GM21515 (cell line): ENCODE data around the gene RGS19.
A peak's percentile ranks its signal among the peaks of the same experiment; 100 is the strongest.

Source experiments
- ATAC-seq: cut with Tn5 transposase; IDR thresholded peaks from one replicate; pipeline ENCODE4 v1.9.1; 2021; ENCODE audit not compliant: unreplicated experiment

The RGS19 gene

DNA sequence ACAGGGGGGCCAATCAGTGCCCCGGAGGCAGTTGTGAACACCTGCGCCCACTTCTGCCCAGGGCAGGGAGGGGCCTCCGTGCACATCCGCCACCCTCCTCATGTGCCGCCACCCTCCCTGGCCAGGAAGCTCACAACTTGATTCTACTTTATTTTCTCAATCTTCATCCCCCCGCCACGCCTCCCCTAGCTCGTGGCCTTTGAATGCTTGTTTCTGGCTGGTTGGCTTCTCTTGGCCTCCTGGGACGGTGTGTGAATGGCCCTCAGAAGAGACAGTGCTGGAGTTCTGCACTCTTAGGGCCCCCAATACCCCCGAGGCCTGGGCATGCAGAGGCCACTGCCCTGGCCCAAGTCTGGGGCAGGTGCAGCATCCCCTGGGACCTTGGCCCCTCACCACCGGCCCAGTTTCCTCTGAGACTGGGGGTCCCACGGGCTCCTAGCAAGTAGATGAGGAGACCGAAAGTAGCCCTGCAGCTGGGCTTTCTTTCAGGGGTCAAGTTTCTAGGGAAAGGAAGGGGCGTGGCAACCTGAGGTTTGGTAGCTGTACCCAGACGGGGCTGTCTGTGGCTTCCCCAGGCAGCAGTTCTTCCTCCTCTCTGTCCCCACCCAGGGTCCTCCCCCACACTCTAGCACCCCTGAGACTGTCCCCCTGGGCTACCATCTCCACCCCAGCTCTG, 1.3 kb downstream of the RGS19 start:
- ATAC-seq = no peak

DNA sequence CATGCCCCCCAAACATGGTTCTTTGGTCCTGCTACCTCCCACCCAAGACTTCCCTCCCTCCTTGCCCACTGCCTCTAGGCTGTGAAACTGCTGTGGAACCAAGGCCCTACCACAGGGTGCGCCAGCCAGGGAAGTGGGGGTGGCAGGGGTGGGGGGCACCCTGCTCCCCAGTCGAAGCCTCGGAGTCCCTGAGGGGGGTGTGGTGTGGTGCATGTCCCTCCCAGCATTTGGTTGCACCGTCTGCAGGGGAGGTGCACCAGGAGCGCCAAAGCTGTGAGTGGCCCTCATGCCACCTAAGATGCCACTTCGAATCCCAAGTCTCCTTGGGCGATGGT, 1.8 kb downstream of the RGS19 start:
- ATAC-seq = no peak

DNA sequence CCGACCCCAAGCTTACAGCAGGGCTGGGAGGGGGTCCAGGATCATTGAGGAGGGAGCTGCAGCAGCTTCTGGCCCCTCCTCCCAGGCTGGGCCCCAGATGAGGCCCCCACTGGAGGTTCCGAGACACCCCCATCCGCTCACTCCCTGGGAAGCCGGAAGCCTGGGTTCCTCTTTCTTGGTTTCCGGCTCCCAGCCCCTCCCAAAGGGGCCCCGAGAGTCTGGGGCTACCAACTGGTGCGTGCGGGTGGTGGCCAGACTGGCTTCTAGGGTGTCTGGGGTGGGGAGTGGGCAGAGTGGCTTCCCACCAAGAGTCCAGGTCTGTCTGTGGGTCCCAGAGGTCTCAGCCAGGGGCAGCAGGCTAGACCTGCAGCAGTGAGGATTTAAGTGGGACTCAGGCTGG, 2.2 kb downstream of the RGS19 start:
- ATAC-seq = no peak

DNA sequence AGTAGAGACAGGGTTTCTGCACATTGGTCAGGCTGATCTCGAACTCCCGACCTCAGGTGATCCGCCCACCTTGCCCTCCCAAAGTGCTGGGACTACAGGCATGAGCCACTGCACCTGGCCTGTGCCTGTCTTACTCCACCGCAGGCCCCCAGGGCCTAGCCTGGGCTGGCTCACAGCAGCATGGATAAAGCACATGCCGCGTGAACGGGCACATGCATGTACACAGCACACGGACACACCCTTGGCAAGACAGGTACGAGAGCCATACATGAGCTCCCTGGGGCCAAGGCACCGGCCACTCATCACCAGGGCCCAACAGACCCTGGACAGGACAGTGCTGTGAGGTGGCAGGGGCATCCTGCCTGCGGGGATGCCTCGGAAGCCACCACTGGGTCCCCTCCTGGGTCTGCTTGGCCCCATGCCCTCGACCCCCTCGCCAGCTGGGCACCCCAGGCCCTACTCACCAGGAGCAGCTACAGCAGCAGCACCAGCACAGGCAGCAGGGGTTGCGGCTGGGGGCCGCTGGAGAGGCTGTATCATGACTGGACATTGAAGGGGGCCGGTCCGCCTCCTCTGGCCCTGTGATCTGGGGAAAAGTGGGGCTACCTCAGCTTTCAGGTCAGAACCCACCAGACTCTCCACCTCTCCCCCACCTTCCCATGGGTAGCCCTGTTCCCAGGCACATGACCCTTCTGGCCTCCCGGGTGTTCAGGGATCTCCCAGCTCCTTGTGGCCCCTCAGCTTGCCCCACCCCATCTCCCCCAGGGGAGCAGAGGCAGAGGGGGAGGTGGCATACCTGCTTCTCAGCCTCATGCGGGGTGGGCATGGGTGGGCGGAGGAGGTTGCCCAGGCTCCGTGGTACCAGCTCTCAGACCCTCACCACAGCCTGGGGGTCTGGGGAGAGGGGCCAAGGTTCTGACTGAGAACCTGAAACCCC, 3.0 kb downstream of the RGS19 start:
- no peak for ATAC-seq

DNA sequence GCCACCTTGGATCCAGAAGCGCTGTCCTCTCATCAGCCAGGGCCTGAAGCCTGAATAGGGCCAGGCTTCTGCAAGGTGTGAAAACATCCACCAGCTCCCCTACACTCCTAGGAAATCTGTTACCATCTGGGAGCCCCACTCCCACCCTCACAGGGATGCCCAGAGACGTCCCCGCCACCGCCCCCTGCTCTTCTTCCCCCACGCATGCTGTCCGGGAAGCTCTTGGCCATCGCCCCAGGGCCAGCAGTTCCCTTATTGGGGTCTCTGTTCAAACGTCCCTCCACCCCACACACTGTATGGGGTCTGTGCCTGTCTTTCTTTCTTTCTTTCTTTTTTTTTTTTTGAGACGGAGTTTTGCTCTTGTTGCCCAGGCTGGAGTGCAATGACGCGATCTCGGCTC, 3.8 kb downstream of the RGS19 start:
- ATAC-seq = no peak

DNA sequence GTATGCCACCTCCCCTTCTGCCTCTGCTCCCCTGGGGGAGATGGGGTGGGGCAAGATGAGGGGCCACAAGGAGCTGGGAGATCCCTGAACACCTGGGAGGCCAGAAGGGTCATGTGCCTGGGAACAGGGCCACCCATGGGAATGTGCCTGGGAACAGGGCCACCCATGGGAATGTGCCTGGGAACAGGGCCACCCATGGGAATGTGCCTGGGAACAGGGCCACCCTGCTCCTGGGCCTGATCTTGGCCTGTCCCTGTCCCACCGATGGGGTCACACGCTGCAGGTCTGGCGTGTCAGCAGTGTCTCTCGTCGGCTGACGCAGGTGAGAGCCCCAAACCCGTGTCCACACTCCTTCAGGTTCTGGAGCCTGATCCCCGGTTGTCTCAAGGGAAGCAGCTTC, 4.4 kb downstream of the RGS19 start:
- ATAC-seq = no peak

DNA sequence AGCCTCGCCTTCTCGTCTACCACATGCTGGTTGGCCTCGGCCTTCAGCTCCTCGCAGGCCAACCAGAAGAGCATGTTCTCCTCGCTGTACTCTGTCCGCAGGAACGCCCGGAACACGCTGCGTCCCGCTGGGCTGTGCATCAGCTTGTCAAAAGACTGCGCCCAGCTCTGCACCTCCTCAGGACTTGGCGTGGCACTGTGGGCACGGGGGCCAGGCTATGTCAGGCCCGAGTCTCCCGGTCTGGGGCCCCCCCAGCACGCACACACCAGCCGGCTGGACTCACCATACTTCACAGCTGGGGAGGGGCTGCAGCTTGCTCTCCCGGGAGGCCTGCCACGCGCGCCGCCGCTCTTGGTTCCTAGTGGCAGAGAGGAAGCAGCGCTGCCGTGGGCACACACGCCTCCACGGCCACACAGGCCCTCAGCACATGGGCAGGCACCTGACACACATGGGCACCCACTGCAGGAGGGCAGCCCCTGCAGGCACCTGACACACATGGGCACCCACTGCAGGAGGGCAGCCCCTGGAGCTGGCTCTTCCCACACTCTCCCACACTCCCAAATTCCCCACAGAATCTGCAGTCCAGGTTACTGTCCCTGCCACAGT, 5.0 kb downstream of the RGS19 start:
- ATAC-seq = no peak

DNA sequence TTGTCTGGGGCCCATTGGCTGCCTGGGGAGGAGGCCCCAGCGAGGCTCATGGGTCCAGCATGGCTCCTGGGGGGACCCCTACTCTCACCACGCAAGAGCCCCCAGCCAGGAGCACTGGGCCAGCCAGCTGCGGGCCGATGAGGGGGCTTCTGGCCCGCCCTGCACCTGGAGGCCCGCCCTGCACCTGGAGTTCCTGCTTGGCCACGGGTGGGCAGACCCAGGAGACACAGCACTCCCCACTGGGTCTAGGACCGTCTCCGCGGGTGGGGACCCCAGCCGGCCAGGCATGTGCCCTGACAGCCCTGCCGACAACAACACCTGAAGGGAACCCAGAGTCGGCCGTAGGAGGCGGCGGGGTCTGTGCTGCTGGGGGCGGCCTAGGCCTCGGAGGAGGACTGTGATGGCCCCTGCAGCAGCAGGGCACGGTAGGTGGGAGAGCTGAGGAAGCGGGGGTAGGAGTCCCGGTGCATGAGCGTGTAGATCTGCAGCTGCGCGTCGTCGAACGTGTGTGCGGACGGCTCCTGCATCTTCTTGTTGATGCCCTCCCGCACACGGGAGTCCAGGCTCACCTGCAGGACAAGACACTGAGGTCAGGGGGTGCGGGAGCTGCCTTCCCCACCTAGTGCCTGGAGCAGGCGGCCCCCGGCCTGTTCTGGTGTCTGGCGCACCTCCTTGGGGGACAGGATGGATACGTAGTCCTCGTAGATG, 5.7 kb downstream of the RGS19 start:
- no peak for ATAC-seq

DNA sequence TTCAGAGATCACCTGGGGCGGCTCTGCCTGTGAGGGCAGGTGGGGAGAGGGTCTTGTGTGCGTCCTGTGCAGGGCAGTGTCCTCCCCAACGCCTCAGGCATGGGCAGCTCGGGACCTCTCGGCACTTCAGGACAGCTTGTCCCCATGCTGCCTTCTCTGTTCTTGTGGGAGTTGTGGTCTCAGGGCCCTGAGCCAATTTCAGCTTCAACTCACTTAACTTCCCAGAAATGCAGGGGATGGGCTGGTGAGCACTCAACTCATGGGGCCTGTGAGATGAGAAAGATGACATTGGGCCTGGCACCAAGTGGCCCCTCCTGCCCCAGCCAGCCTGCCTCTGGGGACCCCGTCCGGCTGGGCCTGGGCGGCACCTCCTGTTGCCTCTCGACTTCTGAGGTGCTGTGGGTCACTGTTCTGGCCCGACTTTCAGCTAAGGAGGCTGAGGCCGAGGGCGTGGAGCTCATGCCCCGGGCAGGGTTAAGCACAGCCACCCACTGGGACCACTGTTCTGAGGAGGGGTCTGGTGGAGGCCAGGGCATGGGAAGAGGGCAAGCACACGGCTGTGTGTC, 6.7 kb downstream of the RGS19 start:
- ATAC-seq = no peak

DNA sequence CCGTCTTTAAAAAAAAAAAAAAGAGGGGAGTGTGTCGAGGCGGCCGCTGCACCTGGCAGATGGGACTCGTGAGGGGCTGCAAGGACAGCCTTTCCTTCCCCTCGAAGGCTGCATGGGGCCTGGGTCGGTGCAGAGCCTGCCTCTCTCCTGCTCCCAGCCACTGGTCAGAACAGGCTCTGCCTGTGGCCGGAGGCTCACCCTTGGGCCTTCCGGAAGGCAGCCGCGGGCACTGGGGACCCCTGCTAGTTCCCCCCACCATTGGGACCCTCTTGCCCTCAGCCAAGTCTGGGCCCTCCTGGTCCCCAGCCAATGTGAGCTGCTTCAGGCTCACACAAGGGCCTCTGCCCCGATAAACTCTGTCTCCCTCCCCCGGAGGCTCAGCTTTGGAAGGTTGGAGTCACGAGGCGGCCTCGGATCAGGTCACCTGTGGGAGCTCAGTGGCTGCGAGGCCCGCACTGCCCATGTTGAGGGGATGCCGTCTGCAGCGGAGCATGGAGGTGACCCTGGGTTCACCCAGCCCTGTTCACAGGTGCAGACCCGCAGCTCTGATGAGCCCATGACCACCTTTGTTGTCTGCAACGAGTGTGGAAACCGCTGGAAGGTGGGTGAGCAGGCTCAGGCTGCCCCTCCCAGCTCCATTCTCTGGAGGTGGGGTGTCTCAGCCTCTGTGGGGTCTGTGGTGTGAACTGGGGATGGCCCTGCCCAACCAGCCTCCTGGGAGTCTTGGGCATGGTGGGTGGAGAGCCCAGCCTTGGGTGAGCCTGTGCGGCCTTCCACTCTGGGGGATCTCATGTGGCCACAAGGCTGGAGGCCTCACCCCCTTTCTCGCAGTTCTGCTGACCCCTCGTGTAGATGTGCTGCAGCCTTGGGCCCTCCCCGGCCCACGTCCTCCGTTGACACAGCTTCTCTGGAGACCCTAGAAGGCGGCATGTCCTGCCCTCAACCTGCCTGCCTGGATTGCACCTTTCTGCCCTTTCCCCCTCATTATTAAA, 7.7 kb downstream of the RGS19 start:
- no peak for ATAC-seq

DNA sequence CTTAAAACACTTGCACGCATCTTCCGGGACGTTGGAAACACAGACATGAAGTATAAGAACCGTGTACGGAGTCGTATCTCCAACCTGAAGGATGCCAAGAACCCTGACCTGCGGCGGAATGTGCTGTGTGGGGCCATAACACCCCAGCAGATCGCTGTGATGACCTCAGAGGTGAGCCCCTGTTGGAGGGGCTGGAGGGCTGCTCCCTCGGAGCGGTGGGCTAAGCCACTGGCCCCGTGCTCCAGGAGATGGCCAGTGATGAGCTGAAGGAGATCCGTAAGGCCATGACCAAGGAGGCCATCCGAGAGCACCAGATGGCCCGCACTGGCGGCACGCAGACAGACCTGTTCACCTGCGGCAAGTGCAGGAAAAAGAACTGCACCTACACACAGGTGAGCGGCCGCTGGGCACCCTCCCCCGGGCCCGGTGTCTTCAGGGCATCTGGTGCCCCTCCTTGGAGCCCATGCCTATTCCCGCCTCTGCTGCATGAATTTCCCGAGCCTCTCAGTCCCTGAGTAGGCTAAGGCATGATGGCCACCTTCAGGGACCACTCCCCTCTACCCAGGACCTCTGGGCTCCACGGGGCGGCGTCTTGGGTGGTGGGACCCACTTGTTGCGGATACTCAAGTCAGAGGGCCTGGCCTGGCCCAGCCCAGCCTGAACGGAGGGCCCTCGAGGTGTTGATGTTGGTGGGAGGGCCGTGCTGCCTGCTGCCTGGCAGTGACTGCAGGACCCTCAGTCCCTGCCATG, 8.9 kb downstream of the RGS19 start:
- ATAC-seq = no peak

DNA sequence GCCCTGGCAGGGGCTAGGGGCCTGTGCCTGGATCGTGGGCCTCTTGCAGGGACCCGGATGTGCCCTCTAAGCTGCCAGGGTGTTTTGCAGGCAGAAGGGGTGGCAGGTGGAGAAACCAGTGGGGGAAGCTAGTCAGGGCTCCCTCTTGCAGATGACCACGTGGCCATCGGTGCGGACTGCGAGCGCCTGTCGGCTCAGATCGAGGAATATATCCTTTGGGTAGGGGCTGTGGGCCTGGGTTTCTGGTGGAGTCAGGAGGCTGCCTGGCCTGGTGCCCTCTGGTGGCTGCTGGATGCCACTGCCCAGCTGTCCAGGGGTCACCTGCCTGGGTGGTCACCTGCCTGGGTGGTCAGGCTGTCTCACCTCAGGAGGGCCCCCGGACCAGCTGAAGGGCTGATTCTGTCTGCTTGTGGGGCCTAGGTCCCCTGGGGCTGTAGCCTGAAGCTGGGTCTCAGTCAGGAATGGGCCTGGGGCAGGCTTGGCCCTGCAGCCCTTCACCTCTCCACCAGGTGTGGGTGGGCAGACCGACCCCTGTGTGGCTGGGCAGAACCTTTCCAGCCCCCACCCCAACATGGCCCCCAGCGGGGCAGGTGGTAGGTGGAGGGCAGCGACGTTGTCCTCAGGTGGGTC, 9.6 kb downstream of the RGS19 start:
- no peak for ATAC-seq

DNA sequence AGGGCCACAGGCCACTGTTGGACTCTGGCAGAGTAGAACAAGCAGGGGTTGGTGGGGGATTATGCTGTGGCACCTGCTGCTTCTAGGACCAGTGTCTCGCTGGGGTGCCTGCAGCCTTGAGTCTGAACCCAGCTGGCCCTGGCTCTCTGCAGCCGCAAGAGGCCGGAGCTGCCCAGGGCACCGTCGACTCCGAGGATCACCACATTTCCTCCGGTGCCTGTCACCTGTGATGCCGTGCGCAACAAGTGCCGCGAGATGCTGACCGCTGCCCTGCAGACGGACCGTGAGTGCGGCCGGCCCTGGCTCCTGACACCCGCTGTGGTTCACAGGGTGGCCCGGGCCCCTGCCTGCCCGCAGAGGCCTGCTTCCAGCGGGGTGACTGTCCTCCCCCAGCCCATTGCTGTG, 10.1 kb downstream of the RGS19 start:
- no peak for ATAC-seq

DNA sequence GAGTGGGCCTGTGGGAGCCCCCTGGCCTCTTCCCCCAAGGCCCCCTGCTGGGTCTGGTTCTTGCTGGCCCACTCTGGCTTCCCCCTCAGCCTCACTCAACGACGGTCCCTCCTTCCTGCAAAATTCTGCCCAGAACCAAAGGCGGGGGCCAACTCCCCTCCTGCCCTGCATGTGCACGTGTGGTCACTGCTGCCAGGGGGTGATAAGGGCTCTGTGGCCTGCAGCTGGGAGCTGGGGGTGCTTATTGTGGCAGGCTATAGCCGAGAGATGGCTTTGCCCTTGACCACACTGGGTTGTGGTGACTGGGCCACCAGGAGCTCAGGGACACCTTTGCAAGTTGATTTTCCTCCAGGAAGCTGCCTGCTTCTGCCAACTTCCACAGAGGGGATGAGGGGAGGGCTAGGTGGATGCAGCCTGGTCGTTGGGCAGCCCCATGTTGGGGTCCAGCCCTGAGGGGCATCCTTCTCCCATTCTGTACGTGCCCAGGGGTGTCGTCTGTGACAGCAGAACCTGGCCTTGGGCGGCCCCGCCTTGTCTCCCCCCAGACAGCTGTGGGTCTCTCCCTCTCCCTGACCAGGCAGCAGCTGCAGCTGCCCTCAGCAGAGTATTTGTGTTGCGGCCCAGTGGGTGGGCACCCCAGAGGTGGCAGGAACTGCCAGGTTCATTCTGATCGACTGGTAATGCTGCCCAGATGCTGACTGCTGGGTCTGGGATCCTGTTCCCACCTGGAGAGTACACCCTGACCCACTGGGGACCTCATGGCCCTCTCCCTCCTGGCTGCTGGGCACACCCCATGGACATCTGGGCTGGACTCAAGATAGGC, 10.7 kb downstream of the RGS19 start:
- ATAC-seq = no peak

DNA sequence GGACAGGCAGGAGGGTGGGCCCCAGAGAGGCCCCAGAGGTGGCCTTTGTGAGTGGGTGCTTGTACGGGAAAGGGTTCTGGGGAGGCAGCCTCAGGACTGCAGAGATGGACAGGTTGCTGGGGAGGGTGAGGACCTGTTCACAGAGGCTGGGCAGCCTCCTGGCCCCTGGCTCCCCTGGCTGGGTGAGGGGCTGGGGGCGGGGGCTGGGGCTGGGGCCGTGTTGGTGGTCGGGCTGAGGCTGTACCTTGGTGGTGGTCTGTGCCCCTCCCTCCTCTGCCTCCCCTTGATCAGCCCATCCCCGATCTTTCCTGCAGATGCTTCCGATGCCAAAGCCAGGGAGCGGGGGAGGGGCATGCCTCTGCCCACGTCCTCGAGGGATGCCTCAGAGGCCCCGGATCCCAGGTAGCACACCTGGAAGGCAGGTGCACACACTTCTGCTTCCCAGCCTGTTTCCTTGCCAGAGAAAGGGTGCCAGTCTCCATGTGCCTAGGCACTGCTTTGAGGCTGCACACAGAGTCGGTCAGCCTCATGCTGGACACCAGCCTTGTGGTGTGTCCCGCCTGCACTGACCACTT, 11.5 kb downstream of the RGS19 start:
- no peak for ATAC-seq

DNA sequence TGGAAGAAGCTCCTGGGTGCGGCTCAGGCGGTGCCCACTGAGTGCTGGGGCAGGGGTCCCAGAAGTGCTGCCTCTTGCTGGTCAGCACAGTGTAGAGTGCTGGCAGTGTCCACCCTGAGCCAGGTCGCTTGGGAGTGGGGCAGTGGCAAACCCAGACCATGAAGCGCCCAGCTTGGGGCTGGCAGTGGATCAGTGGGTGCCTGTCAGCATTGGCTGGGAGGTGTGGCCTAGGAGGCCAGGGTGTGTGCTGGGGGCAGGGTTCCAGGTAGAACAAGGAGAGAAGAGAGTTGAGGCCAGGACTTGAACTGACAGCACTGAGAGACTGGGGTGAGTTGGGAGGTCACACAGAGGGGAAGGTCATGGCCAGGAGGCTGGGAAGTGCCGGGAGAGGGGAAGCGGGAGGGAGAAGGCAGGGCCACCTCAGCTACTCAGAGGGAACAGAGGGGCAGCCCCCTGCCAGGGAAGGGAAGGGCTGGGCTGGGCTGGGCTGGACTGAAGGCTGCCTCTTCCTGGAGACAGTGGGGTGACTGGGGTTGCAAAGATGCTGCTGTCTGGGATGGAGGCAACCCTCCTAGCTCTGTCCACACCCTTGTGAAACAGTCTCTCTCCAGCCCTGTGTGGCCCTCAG, 12.2 kb downstream of the RGS19 start:
- no peak for ATAC-seq

DNA sequence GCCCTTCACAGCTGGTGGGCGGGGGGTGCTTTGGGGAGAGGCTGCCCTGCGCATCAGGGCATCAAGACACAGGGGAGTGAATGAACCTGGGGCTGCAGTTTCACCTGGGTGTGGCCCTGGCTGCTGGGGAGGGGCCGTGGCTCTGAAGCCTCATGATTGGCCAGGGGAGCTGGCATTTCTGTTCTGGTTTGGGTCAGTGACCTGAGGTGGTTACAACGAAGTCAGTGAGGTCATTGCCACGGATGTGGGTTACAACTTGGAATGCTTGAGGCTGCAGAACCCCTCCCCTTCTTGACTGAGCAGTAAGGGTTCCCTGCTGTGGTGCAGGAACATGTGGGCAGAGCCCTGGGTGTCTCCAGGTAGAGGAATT, 13.4 kb downstream of the RGS19 start:
- peak; percentile 35 for ATAC-seq
